DOHH2 (cell line): Measurements from ENCODE around the gene NFX1.
"Not testable (repeated sequence)": the region's sequence is repeated elsewhere in the genome, so short reads cannot be mapped to it uniquely, and the experiment has no call there.

Experiments used
- H3F3A ChIP-seq: fragments of 200-600 bp; sonication (generic), shearing (Covaris generic); 2 replicates; pipeline ENCODE4 v1.6.0; 2016; ENCODE audit warnings: antibody characterized with exemption, mild to moderate bottlenecking; ENCODE audit not compliant: control insufficient read depth, insufficient read depth
- H3K27ac ChIP-seq: fragments of 200-600 bp; sonication (generic); 2 replicates; pipeline ENCODE4 v1.5.1; 2014; ENCODE audit warnings: low read depth, mild to moderate bottlenecking, low read length, moderate library complexity
- H3K27me3 ChIP-seq: fragments of 200-600 bp; sonication (generic); 2 replicates; pipeline ENCODE4 v1.6.1; 2014; ENCODE audit warnings: mild to moderate bottlenecking, low read length, mixed read lengths; ENCODE audit not compliant: control insufficient read depth
- H3K36me3 ChIP-seq: fragments of 200-600 bp; sonication (generic); 2 replicates; pipeline ENCODE4 v1.6.1; 2014; ENCODE audit warnings: mild to moderate bottlenecking, low read length, moderate library complexity, mixed read lengths; ENCODE audit not compliant: control insufficient read depth
- H3K4me1 ChIP-seq: fragments of 200-600 bp; sonication (generic); 2 replicates; pipeline ENCODE4 v1.6.1; 2014; ENCODE audit warnings: mild to moderate bottlenecking, low read length, mixed read lengths; ENCODE audit not compliant: control insufficient read depth
- H3K4me2 ChIP-seq: fragments of 200-600 bp; sonication (generic); 2 replicates; pipeline ENCODE4 v1.6.0; 2014; ENCODE audit warnings: mild to moderate bottlenecking, low read length, moderate library complexity
- H3K4me3 ChIP-seq: fragments of 200-600 bp; sonication (generic); 2 replicates; pipeline ENCODE4 v1.5.1; 2014; ENCODE audit warnings: mild to moderate bottlenecking, low read length, mixed read lengths
- H3K79me2 ChIP-seq: fragments of 200-600 bp; sonication (generic); 2 replicates; pipeline ENCODE4 v1.6.1; 2014; ENCODE audit warnings: mild to moderate bottlenecking, low read length, mixed read lengths; ENCODE audit not compliant: control insufficient read depth
- H3K9me2 ChIP-seq: fragments of 200-600 bp; sonication (generic); replicated peaks from 2 replicates; pipeline ENCODE4 v1.6.1; 2014; ENCODE audit warnings: mild to moderate bottlenecking, low read length, mixed read lengths; ENCODE audit not compliant: control insufficient read depth
- H3K9me3 ChIP-seq: fragments of 200-600 bp; sonication (generic); 2 replicates; pipeline ENCODE4 v1.6.1; 2014; ENCODE audit warnings: antibody characterized with exemption, low read length, mixed read lengths; ENCODE audit not compliant: control insufficient read depth, insufficient read depth
- H4K20me1 ChIP-seq: fragments of 200-600 bp; sonication (generic); 2 replicates; pipeline ENCODE4 v1.6.0; 2014; ENCODE audit warnings: low read depth, mild to moderate bottlenecking, antibody characterized with exemption, low read length, moderate library complexity; ENCODE audit not compliant: control insufficient read depth, insufficient read depth
- EZH2phosphoT487 ChIP-seq: fragments of 200-600 bp; sonication (generic); IDR thresholded peaks from 2 replicates; pipeline ENCODE4 v1.6.1; 2017; ENCODE audit warnings: borderline replicate concordance, mild to moderate bottlenecking, antibody characterized with exemption, low read length, moderate library complexity, mixed read lengths
- TF ChIP-seq, protein P1 (sequence below): fragments of 200-600 bp; sonication (generic); IDR thresholded peaks from one replicate; pipeline ENCODE4 v1.5.1; 2014; ENCODE audit warnings: antibody characterized with exemption, mild to moderate bottlenecking, low read depth, low read length; ENCODE audit not compliant: poor library complexity, severe bottlenecking

Gene NFX1

GRCh38 chr9:33332011-33332410, 41.7 kb downstream of the NFX1 start:
- peaks cover 81% of the 10 kb centered on the region for H3K36me3 ChIP-seq
- H3F3A ChIP-seq = no peaks in the 10 kb centered on the region
- H4K20me1 ChIP-seq = no peaks in the 10 kb centered on the region
- H3K9me3 ChIP-seq = no peaks in the 10 kb centered on the region
- no peaks in the 10 kb centered on the region for H3K27me3 ChIP-seq
- H3K4me3 ChIP-seq = no peak overlapping the region
- TF ChIP-seq, protein P1, sequence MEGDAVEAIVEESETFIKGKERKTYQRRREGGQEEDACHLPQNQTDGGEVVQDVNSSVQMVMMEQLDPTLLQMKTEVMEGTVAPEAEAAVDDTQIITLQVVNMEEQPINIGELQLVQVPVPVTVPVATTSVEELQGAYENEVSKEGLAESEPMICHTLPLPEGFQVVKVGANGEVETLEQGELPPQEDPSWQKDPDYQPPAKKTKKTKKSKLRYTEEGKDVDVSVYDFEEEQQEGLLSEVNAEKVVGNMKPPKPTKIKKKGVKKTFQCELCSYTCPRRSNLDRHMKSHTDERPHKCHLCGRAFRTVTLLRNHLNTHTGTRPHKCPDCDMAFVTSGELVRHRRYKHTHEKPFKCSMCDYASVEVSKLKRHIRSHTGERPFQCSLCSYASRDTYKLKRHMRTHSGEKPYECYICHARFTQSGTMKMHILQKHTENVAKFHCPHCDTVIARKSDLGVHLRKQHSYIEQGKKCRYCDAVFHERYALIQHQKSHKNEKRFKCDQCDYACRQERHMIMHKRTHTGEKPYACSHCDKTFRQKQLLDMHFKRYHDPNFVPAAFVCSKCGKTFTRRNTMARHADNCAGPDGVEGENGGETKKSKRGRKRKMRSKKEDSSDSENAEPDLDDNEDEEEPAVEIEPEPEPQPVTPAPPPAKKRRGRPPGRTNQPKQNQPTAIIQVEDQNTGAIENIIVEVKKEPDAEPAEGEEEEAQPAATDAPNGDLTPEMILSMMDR = no peak
- TF ChIP-seq EZH2phosphoT487 = no peak
- H3K4me2 ChIP-seq = no peak overlapping the region
- no peaks in the 10 kb centered on the region for H3K9me2 ChIP-seq
- no peaks in the 10 kb centered on the region for H3K4me1 ChIP-seq
- H3K79me2 ChIP-seq = no peaks in the 10 kb centered on the region
- H3K27ac ChIP-seq = no peak overlapping the region

GRCh38 chr9:33332956-33333355, 42.6 kb downstream of the NFX1 start:
- not testable (repeated sequence) for H4K20me1 ChIP-seq, H3K4me2 ChIP-seq, H3K4me1 ChIP-seq, H3F3A ChIP-seq, H3K27me3 ChIP-seq, H3K9me3 ChIP-seq, H3K4me3 ChIP-seq, H3K79me2 ChIP-seq, H3K27ac ChIP-seq, H3K9me2 ChIP-seq
- peaks cover 86% of the 10 kb centered on the region for H3K36me3 ChIP-seq

GRCh38 chr9:33340186-33340585, 49.9 kb downstream of the NFX1 start:
- Histone ChIP-seq H3K79me2 (no peaks in the 10 kb centered on the region), H4K20me1 (no peaks in the 10 kb centered on the region), H3K9me3 (peaks cover 14% of the 10 kb centered on the region), H3K4me2 (no peak overlapping the region), H3K27ac (no peak overlapping the region), H3K4me1 (no peaks in the 10 kb centered on the region), H3K9me2 (no peaks in the 10 kb centered on the region), H3K27me3 (no peaks in the 10 kb centered on the region), H3F3A (0 out of 2 replicates have a peak, but pooled peaks cover 4% of the 10 kb centered on the region), H3K36me3 (peaks cover 80% of the 10 kb centered on the region), H3K4me3 (no peak overlapping the region)
- TF ChIP-seq, protein P1 = no peak
- no peak for TF ChIP-seq EZH2phosphoT487

GRCh38 chr9:33341182-33341581, 50.9 kb downstream of the NFX1 start:
- Histone ChIP-seq H3K27me3 (no peaks in the 10 kb centered on the region), H3K4me3 (no peak overlapping the region), H3F3A (peaks cover 7% of the 10 kb centered on the region; the same call in 1 of the 2 replicates), H4K20me1 (no peaks in the 10 kb centered on the region), H3K36me3 (peaks cover 82% of the 10 kb centered on the region), H3K27ac (no peak overlapping the region), H3K9me3 (peaks cover 14% of the 10 kb centered on the region), H3K79me2 (no peaks in the 10 kb centered on the region), H3K9me2 (no peaks in the 10 kb centered on the region), H3K4me1 (no peaks in the 10 kb centered on the region), H3K4me2 (no peak overlapping the region)
- no peak for TF ChIP-seq EZH2phosphoT487
- TF ChIP-seq, protein P1 = no peak
